Esophagus muscularis mucosa (tissue), 4 donors: Measurements from ENCODE around the gene CLASP1. TPM values are rescaled to one million over a fixed set of nuclear protein-coding genes. Genes with fewer than 3 reads are reported as not detected.
"Not testable (repeated sequence)": the region's sequence is repeated elsewhere in the genome, so short reads cannot be mapped to it uniquely, and the experiment has no call there.

Source experiments
- DNase-seq: peaks from one replicate; pipeline ENCODE4 v3.0.0-alpha.2; 2017; ENCODE audit errors: extremely low spot score
- H3K27ac ChIP-seq, 4 donors: fragments of 200-600 bp; sonication (generic); replicated peaks in 1 of 4; 1 replicate in 3 of 4; 2 replicates in 1 of 4; pipeline ENCODE4 v1.5.1; 2016 to 2019; ENCODE audit warnings: mild to moderate bottlenecking in 1 of 4
- H3K27me3 ChIP-seq, 4 donors: fragments of 200-600 bp; sonication (generic); one replicate each; pipeline versions ENCODE4 v1.5.1 to v1.6.0; 2016 to 2019
- H3K36me3 ChIP-seq, 4 donors: fragments of 200-600 bp; sonication (generic); one replicate each; pipeline ENCODE4 v1.5.1; 2016 to 2019
- H3K4me1 ChIP-seq, 4 donors: fragments of 200-600 bp; sonication (generic); one replicate each; pipeline ENCODE4 v1.5.1; 2016 to 2019
- H3K4me3 ChIP-seq, 4 donors: fragments of 200-600 bp; sonication (generic); 1 replicate in 2 of 4; 2 replicates in 2 of 4; pipeline ENCODE4 v1.5.1; 2016 to 2019; ENCODE audit warnings: mild to moderate bottlenecking in 4 of 4, moderate library complexity in 1 of 4
- H3K9me3 ChIP-seq, 4 donors: fragments of 200-600 bp; sonication (generic); 1 replicate in 3 of 4; 2 replicates in 1 of 4; pipeline ENCODE4 v1.5.1; 2016 to 2019
- EP300 ChIP-seq: sonication (generic); formaldehyde crosslinking; IDR thresholded peaks from one replicate; pipeline ENCODE4 v1.6.1; 2017; ENCODE audit warnings: antibody characterized with exemption
- POLR2A ChIP-seq: fragments of 450-650 bp; IDR thresholded peaks from one replicate; pipeline ENCODE4 v1.6.1; 2017; ENCODE audit warnings: antibody characterized with exemption, moderate library complexity, mild to moderate bottlenecking, low read depth
- POLR2AphosphoS5 ChIP-seq, 2 donors: sonication (generic); formaldehyde crosslinking; IDR thresholded peaks; one replicate each; pipeline ENCODE4 v1.6.1; 2017; ENCODE audit warnings: antibody characterized with exemption in 2 of 2
- WGBS: methylation state at CpG from one replicate; pipeline ENCODE4 v1.1.5; 2018; 5-methylcytosine and 5-hydroxymethylcytosine counted together
- intact Hi-C: fragments of 100-400 bp; cut with DNase I; formaldehyde crosslinking; loops from one replicate; pipeline ENCODE4 v1.15.1; 2023
- total RNA-seq, 4 donors: library from RNA; depleted of rRNA; stranded (reverse); fragments of >200 nt; gene quantifications; one replicate each; pipeline versions ENCODE4 v1.1.0 to v1.2.1, GENCODE V29; 2016
- TF ChIP-seq, protein P1 (sequence below), 3 experiments: fragments of 200-600 bp in 2 of 3; fragments of 450-650 bp in 1 of 3; sonication (generic) in 2 of 3; IDR thresholded peaks; one replicate each; pipeline ENCODE4 v1.5.1; 2017 to 2019; ENCODE audit warnings: antibody characterized with exemption in 3 of 3, mild to moderate bottlenecking in 2 of 3, moderate library complexity in 1 of 3

Gene CLASP1
- total RNA-seq, 4 donors from 2014 or later = 62.6 to 78.6 (median 70.5) TPM

DNA sequence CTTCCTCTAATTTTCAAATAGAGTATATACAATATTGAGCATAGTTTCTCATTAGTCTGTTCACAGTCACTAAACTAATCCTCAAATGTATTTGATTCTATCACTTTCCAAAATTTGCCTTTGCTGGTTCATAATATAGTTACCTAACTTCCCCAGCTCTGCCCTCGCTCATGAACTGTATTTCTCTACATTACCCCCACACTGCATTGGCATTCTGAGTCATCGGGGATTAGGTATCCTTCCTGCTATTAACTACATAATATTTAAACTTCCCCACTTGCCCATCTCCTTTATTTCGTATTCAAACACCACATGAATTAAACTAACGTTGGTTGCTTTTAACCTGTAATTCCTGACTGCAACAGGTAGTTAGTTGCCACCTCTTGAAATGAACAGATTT lies 14.8 kb upstream of the CLASP1 start:
- H3K4me1 ChIP-seq = peaks cover 0 to 14% (median 3%) of the 10 kb centered on the region in 4 donors
- TF ChIP-seq POLR2AphosphoS5 (IDR thresholded peaks at IDR 0.05) (no peak), EP300 (no peak), POLR2A (no peak)
- TF ChIP-seq, protein P1, sequence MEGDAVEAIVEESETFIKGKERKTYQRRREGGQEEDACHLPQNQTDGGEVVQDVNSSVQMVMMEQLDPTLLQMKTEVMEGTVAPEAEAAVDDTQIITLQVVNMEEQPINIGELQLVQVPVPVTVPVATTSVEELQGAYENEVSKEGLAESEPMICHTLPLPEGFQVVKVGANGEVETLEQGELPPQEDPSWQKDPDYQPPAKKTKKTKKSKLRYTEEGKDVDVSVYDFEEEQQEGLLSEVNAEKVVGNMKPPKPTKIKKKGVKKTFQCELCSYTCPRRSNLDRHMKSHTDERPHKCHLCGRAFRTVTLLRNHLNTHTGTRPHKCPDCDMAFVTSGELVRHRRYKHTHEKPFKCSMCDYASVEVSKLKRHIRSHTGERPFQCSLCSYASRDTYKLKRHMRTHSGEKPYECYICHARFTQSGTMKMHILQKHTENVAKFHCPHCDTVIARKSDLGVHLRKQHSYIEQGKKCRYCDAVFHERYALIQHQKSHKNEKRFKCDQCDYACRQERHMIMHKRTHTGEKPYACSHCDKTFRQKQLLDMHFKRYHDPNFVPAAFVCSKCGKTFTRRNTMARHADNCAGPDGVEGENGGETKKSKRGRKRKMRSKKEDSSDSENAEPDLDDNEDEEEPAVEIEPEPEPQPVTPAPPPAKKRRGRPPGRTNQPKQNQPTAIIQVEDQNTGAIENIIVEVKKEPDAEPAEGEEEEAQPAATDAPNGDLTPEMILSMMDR (IDR thresholded peaks at IDR 0.05) = no peak
- intact Hi-C loops = no loop called here
- no peaks in the 10 kb centered on the region for H3K27me3 ChIP-seq
- no peak overlapping the region for H3K4me3 ChIP-seq
- H3K9me3 ChIP-seq = no peaks in the 10 kb centered on the region
- WGBS = 89% methylated on average over 4 of the region's 4 CpGs
- no peak for DNase-seq
- H3K36me3 ChIP-seq = no peaks in the 10 kb centered on the region
- no peak overlapping the region for H3K27ac ChIP-seq

DNA sequence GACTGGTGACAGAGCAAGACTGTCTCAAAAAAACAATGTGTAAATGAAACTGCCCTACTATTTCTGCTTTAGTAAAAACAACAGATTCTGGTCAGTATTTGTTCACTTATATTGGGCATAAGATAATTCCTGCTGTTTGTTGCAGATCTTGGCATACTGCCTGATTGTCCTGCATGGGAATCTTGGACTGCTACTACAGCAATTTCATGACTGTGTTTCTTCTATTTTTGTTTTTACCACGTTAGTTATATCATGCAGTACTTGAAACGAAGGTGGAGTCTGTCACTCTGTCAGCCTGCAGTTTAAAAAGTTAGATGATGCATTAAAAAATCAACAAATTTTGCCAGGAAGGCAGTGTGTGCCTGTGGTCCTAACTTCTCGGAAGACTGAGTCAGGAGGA lies 14.2 kb upstream of the CLASP1 start:
- H3K27ac ChIP-seq = no peak overlapping the region
- no peak for DNase-seq
- no peaks in the 10 kb centered on the region for H3K36me3 ChIP-seq
- H3K9me3 ChIP-seq = no peaks in the 10 kb centered on the region
- no peak overlapping the region for H3K4me3 ChIP-seq
- no peaks in the 10 kb centered on the region for H3K27me3 ChIP-seq
- no peak for TF ChIP-seq POLR2AphosphoS5 (IDR thresholded peaks at IDR 0.05)
- TF ChIP-seq, protein P1 (IDR thresholded peaks at IDR 0.05) = no peak
- no peak for TF ChIP-seq EP300
- TF ChIP-seq POLR2A = no peak
- intact Hi-C loops = no loop called here
- peaks cover 0 to 14% (median 3%) of the 10 kb centered on the region in 4 donors for H3K4me1 ChIP-seq
- 78% methylated on average over 3 of the region's 3 CpGs for WGBS

DNA sequence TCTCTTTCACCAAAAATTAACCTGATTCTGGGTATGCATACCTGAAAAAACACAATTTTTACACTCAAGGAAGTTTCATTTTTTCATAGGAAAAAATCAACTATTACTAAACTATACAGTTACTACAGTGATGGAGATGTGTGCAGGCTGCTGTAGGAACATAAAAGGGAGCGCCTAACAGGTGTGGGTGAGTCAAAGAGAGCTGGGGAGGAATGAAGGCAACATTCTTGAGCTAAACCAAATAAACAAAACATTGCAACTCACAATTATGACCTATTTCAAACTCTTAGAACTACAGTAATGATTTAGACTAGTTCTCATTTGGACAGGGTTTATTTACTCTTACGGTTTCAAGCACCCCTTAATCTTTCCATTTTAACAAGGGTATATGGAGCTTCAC lies 13.4 kb upstream of the CLASP1 start:
- WGBS = 89% methylated on average over 2 of the region's 2 CpGs
- peaks cover 0 to 14% (median 3%) of the 10 kb centered on the region in 4 donors for H3K4me1 ChIP-seq

DNA sequence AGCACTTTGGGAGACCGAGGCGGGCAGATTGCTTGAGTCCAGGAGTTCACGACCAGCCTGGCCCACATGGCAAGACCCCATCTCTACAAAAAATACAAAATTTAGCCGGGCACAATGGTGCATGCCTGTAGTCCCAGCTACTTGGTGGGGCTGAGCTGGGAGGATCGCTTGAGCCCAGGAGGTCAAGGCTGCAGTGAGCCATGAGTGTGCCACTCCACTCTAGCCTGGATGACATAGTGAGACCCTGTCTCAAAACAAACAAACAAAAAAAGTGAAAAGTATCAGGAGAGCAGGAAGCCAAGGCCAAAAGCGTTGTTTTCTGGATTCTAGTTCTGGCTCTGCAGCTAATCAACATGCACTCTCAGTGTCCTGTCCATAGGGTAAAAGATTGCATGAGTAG lies 10.7 kb upstream of the CLASP1 start:
- peaks cover 0 to 5% (median 3%) of the 10 kb centered on the region in 4 donors for H3K4me1 ChIP-seq
- TF ChIP-seq POLR2A (no peak), POLR2AphosphoS5 (IDR thresholded peaks at IDR 0.05) (no peak)
- TF ChIP-seq, protein P1 (IDR thresholded peaks at IDR 0.05) = no peak
- no peaks in the 10 kb centered on the region for H3K36me3 ChIP-seq
- no peaks in the 10 kb centered on the region for H3K9me3 ChIP-seq
- intact Hi-C loops = no loop called here
- no peak overlapping the region for H3K27ac ChIP-seq
- DNase-seq = no peak
- H3K4me3 ChIP-seq = no peak overlapping the region
- 96% methylated on average over 6 of the region's 6 CpGs for WGBS
- H3K27me3 ChIP-seq = no peaks in the 10 kb centered on the region

More for the DNA sequence above, 13.4 kb upstream of the CLASP1 start:
- Histone ChIP-seq H3K36me3 (no peaks in the 10 kb centered on the region), H3K27ac (no peak overlapping the region), H3K4me3 (no peak overlapping the region), H3K9me3 (no peaks in the 10 kb centered on the region), H3K27me3 (no peaks in the 10 kb centered on the region)
- intact Hi-C loops = no loop called here
- TF ChIP-seq POLR2A (no peak), POLR2AphosphoS5 (IDR thresholded peaks at IDR 0.05) (no peak), EP300 (no peak)
- TF ChIP-seq, protein P1 (IDR thresholded peaks at IDR 0.05) = no peak
- DNase-seq = no peak

DNA sequence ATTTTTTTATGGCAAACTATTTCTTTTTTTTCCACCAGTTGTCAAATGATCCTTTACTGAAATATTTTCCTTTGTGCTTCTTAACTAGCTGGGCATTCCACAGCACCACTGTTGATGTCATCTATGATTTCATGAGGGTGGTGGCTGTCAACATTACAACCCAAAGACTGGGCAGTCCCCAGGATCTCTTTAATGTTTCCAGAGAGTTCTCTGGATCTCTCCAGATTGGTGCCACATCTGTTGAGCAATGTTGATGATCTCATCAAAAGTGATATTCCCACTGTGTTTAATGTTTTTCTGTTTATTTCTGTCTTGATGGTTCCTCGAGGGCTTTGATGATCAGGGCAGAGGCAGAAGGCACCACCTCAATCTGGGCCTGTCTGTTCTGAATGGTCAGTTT lies 9.1 kb upstream of the CLASP1 start:
- intact Hi-C loops, DNase-seq, H3K36me3 ChIP-seq, H3K9me3 ChIP-seq, H3K4me1 ChIP-seq, H3K4me3 ChIP-seq, H3K27ac ChIP-seq, H3K27me3 ChIP-seq: not testable (repeated sequence)
- WGBS = 81% methylated on average over 1 of the region's 1 CpG
